Activated T-helper 1 cell treated with anti-CD3 and anti-CD28 coated beads, Interleukin-2, amount 50 U/mL, for 16 hours (primary cell): ENCODE results near the gene NOC2L.

ENCODE experiments used
- DNase-seq, 2 donors: peaks; one replicate each; pipeline ENCODE4 v3.0.0-alpha.2; 2020; ENCODE audit warnings: low read depth in 1 of 2, low spot score in 1 of 2

NOC2L gene

GRCh38 chr1:958823-959730 is at the start of gene NOC2L:
Gene NOC2L, minus strand, starts transcription at chr1:959256. Its CDS starts 16 bp downstream, at chr1:959240.
- peak; percentile 97 for DNase-seq

- DNase-seq = no peak
Measured at GRCh38 chr1:1006305-1007159, 47.5 kb upstream of the NOC2L start.

- DNase-seq = no peak
Measured at GRCh38 chr1:1005774-1006304, 46.8 kb upstream of the NOC2L start.

GRCh38 chr1:1004780-1005697 is 46.0 kb upstream of the NOC2L start:
- no peak for DNase-seq

- DNase-seq = no peak
Measured at GRCh38 chr1:1004420-1004779, 45.3 kb upstream of the NOC2L start.

GRCh38 chr1:1003618-1004419 is 44.8 kb upstream of the NOC2L start:
- DNase-seq = no peak

GRCh38 chr1:1001057-1001783 is 42.2 kb upstream of the NOC2L start:
- no peak for DNase-seq

- DNase-seq = peak; percentile 25 to 55
Measured at GRCh38 chr1:1000357-1001056, 41.5 kb upstream of the NOC2L start.

GRCh38 chr1:999725-1000356 is 40.8 kb upstream of the NOC2L start, which contains the start of gene HES4:
Gene HES4, minus strand, starts transcription at chr1:1000097. Its CDS starts 124 bp downstream, at chr1:999973.
- peak in 1 of 2 donors; percentile 42 for DNase-seq

GRCh38 chr1:998995-999724 is 40.1 kb upstream of the NOC2L start:
- DNase-seq = no peak

GRCh38 chr1:998745-998994 is 39.6 kb upstream of the NOC2L start:
- no peak for DNase-seq

- DNase-seq = no peak
Measured at GRCh38 chr1:997993-998744, 39.1 kb upstream of the NOC2L start.

GRCh38 chr1:997713-997992 is 38.6 kb upstream of the NOC2L start:
- no peak for DNase-seq

GRCh38 chr1:996851-997712 is 38.0 kb upstream of the NOC2L start:
- no peak for DNase-seq

- no peak for DNase-seq
Measured at GRCh38 chr1:995665-996633, 36.9 kb upstream of the NOC2L start.
